GM12878 (cell line): ENCODE results near the gene TM4SF4. TPM values are rescaled to one million over a fixed set of nuclear protein-coding genes. Genes with fewer than 3 reads are reported as not detected.
A peak's percentile ranks its signal among the peaks of the same experiment; 100 is the strongest.

ENCODE experiments used
- CBX3 ChIP-seq: fragments of 200-600 bp; sonication (generic); IDR thresholded peaks from 2 replicates; pipeline ENCODE4 v1.6.1; 2016; ENCODE audit warnings: low read depth, borderline replicate concordance
- CREM ChIP-seq: IDR thresholded peaks from 2 replicates; pipeline ENCODE4 v1.6.1; 2014; ENCODE audit warnings: antibody characterized with exemption, low read depth
- FOS ChIP-seq: IDR thresholded peaks from 3 replicates; pipeline ENCODE4 v1.6.1; 2011; ENCODE audit warnings: borderline replicate concordance; ENCODE audit not compliant: insufficient read length; ENCODE audit errors: extremely low read depth
- IKZF1 ChIP-seq: fragments of 450-650 bp; conservative IDR thresholded peaks from 2 replicates; pipeline ENCODE4 v1.6.1; 2017; ENCODE audit warnings: antibody characterized with exemption, mild to moderate bottlenecking
- KLF5 ChIP-seq: fragments of 450-650 bp; IDR thresholded peaks from 2 replicates; pipeline ENCODE4 v1.6.1; 2014; ENCODE audit warnings: mild to moderate bottlenecking; ENCODE audit not compliant: partially characterized antibody
- MTA2 ChIP-seq: fragments of 450-650 bp; IDR thresholded peaks from 2 replicates; pipeline ENCODE4 v1.6.1; 2016; ENCODE audit warnings: low read depth, mild to moderate bottlenecking, moderate library complexity
- MYB ChIP-seq: fragments of 150-350 bp; IDR thresholded peaks from 2 replicates; pipeline ENCODE4 v1.6.1; 2014; ENCODE audit warnings: mild to moderate bottlenecking, low read depth, low read length, borderline replicate concordance
- MYC ChIP-seq: IDR thresholded peaks from 2 replicates; pipeline ENCODE4 v1.6.1; 2011; ENCODE audit warnings: mild to moderate bottlenecking, low read length, moderate library complexity, inconsistent platforms; ENCODE audit not compliant: insufficient read depth, insufficient replicate concordance, insufficient read length, severe bottlenecking
- NR2F1 ChIP-seq: fragments of 450-650 bp; conservative IDR thresholded peaks from 2 replicates; pipeline ENCODE4 v1.6.1; 2017; ENCODE audit warnings: mild to moderate bottlenecking
- RB1 ChIP-seq: fragments of 450-650 bp; formaldehyde crosslinking; IDR thresholded peaks from 2 replicates; pipeline ENCODE4 v1.6.1; 2017; ENCODE audit warnings: mild to moderate bottlenecking, borderline replicate concordance
- RELA ChIP-seq: fragments of 450-650 bp; IDR thresholded peaks from 2 replicates; pipeline ENCODE4 v1.8.0; 2014; ENCODE audit warnings: borderline replicate concordance; ENCODE audit not compliant: partially characterized antibody
- SIN3A ChIP-seq: IDR thresholded peaks from 2 replicates; pipeline ENCODE4 v1.6.1; 2012; ENCODE audit warnings: low read depth, low read length, improper control_type of control experiment
- SIX5 ChIP-seq: IDR thresholded peaks from 2 replicates; pipeline ENCODE4 v1.6.1; 2011; ENCODE audit warnings: mild to moderate bottlenecking, low read depth, low read length, moderate library complexity; ENCODE audit not compliant: severe bottlenecking
- SMAD5 ChIP-seq: IDR thresholded peaks from 2 replicates; pipeline ENCODE4 v1.6.1; 2016; ENCODE audit warnings: antibody characterized with exemption, low read depth
- SRF ChIP-seq, 2 experiments: IDR thresholded peaks; 2 replicates each; pipeline ENCODE4 v1.6.1; 2011; ENCODE audit warnings: low read depth in 2 of 2, low read length in 2 of 2, mild to moderate bottlenecking in 1 of 2, moderate library complexity in 1 of 2
- SUZ12 ChIP-seq: fragments of 200-600 bp; sonication (generic); IDR thresholded peaks from one replicate; pipeline ENCODE4 v1.6.1; 2018; ENCODE audit warnings: antibody characterized with exemption, mild to moderate bottlenecking; ENCODE audit not compliant: unreplicated experiment
- TBL1XR1 ChIP-seq: IDR thresholded peaks from 2 replicates; pipeline ENCODE4 v1.6.1; 2012; ENCODE audit warnings: low read depth, low read length, improper control_type of control experiment
- TCF3 ChIP-seq: IDR thresholded peaks from 2 replicates; pipeline ENCODE4 v1.6.1; 2012; ENCODE audit warnings: low read depth, mild to moderate bottlenecking, low read length, borderline replicate concordance; ENCODE audit not compliant: insufficient read depth
- ZNF207 ChIP-seq: fragments of 450-650 bp; IDR thresholded peaks from 2 replicates; pipeline ENCODE4 v1.6.1; 2014; ENCODE audit warnings: antibody characterized with exemption, mild to moderate bottlenecking, borderline replicate concordance
- ZNF384 ChIP-seq: IDR thresholded peaks from 2 replicates; pipeline ENCODE4 v1.6.1; 2012; ENCODE audit warnings: low read depth, mild to moderate bottlenecking, low read length, improper control_type of control experiment, borderline replicate concordance
- ZSCAN29 ChIP-seq: fragments of 450-650 bp; IDR thresholded peaks from 2 replicates; pipeline ENCODE4 v1.6.1; 2017; ENCODE audit warnings: mild to moderate bottlenecking, moderate library complexity
- ZZZ3 ChIP-seq: IDR thresholded peaks from 2 replicates; pipeline ENCODE4 v1.6.1; 2011; ENCODE audit warnings: low read depth; ENCODE audit not compliant: control insufficient read depth, insufficient read length
- polyA plus RNA-seq, 11 experiments: library from polyadenylated mRNA; depleted of rRNA in 4 of 11; unstranded in 6 of 11; stranded (reverse) in 5 of 11; fragments of >200 nt; fragmentation: Nextera tagmentation in 4 of 11; fragmentation: Illumina TruSeq in 1 of 11; extraction: Ambion mirVana in 4 of 11; extraction: Trizol in 1 of 11; gene quantifications; 1 replicate in 1 of 11; 2 replicates in 10 of 11; pipeline versions ENCODE4 v1.2.1 to v1.2.3, GENCODE V29; 2011 to 2016; ENCODE audit warnings: inconsistent platforms in 2 of 11, missing spikeins in 2 of 11, low read depth in 1 of 11
- total RNA-seq, 4 experiments: library from RNA; depleted of rRNA in 3 of 4; stranded (reverse); fragments of >200 nt in 3 of 4; fragmentation: Illumina TruSeq in 1 of 4; extraction: Trizol in 1 of 4; gene quantifications; 2 replicates each; pipeline versions ENCODE4 v1.2.1 to v1.2.3, GENCODE V29; 2013 to 2021
- TF ChIP-seq, protein P1 (sequence below): IDR thresholded peaks from 2 replicates; pipeline ENCODE4 v1.6.1; 2011; ENCODE audit warnings: low read depth, mild to moderate bottlenecking, low read length, moderate library complexity, borderline replicate concordance; ENCODE audit errors: extremely low read depth
- TF ChIP-seq, protein P2 (sequence below): fragments of 450-650 bp; IDR thresholded peaks from 2 replicates; pipeline ENCODE4 v1.6.1; 2018; ENCODE audit warnings: borderline replicate concordance, mild to moderate bottlenecking; ENCODE audit not compliant: partially characterized antibody
- TF ChIP-seq, protein P3 (sequence below): fragments of 450-650 bp; IDR thresholded peaks from 2 replicates; pipeline ENCODE4 v1.6.1; 2017; ENCODE audit warnings: mild to moderate bottlenecking, moderate library complexity

Gene TM4SF4
- total and polyA plus RNA-seq, 10 of the 15 experiments (the other 5 are each of a cell fraction or from before 2014, with no cell fraction given): 0.06 to 1.3 TPM; not detected in 8

DNA sequence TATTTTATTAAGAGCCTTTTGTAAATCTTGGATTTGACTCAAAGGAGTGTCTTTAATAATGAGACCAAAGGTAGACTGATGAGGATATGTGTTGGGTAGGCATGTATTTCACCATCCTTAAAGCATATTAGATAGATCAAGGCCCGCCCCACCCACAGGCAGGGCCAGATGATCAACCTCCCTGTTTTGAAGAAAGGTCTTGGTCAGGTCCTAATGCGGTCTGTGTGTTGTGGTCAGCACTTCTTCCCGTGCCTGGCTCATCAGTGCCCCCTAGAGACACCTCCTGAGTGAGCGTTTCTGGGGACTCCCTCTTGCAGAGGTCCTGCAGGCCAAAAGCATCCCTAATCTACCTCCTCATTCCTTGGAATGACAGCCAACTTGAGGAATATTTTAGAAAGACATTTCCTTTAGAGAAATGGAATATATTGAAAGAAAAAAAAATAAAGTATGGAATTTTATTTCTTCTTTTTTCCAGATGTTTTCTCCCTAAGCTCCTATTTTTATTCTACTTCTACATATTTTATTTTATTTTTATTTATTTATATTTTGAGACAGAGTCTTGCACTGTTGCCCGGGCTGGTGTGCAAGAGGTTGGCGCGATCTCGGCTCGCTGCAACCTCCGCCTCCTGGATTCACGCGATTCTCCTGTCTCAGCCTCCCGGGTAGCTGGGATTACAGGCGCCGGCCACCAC lies 6.0 kb downstream of the TM4SF4 start (continued):
- TF ChIP-seq KLF5: no peak
- TF ChIP-seq CREM: no peak
- peak; percentile 86 for TF ChIP-seq NR2F1
- TF ChIP-seq SUZ12: no peak
- no peak for TF ChIP-seq CBX3
- TF ChIP-seq MYC: no peak
- TF ChIP-seq TCF3: no peak
- no peak for TF ChIP-seq MYB
- no peak for TF ChIP-seq FOS
- TF ChIP-seq ZNF384: no peak
- TF ChIP-seq ZNF207: no peak
- peak; percentile 64 for TF ChIP-seq RELA
- no peak for TF ChIP-seq SIX5
- TF ChIP-seq RB1: 0 out of 2 replicates have a peak, but pooled peaks have one; percentile 47
- TF ChIP-seq ZSCAN29: no peak
- TF ChIP-seq, protein P1, sequence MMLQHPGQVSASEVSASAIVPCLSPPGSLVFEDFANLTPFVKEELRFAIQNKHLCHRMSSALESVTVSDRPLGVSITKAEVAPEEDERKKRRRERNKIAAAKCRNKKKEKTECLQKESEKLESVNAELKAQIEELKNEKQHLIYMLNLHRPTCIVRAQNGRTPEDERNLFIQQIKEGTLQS: no peak
- TF ChIP-seq, protein P2, sequence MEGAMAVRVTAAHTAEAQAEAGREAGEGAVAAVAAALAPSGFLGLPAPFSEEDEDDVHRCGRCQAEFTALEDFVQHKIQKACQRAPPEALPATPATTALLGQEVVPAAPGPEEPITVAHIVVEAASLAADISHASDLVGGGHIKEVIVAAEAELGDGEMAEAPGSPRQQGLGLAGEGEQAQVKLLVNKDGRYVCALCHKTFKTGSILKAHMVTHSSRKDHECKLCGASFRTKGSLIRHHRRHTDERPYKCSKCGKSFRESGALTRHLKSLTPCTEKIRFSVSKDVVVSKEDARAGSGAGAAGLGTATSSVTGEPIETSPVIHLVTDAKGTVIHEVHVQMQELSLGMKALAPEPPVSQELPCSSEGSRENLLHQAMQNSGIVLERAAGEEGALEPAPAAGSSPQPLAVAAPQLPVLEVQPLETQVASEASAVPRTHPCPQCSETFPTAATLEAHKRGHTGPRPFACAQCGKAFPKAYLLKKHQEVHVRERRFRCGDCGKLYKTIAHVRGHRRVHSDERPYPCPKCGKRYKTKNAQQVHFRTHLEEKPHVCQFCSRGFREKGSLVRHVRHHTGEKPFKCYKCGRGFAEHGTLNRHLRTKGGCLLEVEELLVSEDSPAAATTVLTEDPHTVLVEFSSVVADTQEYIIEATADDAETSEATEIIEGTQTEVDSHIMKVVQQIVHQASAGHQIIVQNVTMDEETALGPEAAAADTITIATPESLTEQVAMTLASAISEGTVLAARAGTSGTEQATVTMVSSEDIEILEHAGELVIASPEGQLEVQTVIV: no peak
- TF ChIP-seq ZZZ3: no peak
- no peak for TF ChIP-seq SIN3A
- no peak for TF ChIP-seq TBL1XR1
- no peak for TF ChIP-seq SMAD5
- TF ChIP-seq, protein P3, sequence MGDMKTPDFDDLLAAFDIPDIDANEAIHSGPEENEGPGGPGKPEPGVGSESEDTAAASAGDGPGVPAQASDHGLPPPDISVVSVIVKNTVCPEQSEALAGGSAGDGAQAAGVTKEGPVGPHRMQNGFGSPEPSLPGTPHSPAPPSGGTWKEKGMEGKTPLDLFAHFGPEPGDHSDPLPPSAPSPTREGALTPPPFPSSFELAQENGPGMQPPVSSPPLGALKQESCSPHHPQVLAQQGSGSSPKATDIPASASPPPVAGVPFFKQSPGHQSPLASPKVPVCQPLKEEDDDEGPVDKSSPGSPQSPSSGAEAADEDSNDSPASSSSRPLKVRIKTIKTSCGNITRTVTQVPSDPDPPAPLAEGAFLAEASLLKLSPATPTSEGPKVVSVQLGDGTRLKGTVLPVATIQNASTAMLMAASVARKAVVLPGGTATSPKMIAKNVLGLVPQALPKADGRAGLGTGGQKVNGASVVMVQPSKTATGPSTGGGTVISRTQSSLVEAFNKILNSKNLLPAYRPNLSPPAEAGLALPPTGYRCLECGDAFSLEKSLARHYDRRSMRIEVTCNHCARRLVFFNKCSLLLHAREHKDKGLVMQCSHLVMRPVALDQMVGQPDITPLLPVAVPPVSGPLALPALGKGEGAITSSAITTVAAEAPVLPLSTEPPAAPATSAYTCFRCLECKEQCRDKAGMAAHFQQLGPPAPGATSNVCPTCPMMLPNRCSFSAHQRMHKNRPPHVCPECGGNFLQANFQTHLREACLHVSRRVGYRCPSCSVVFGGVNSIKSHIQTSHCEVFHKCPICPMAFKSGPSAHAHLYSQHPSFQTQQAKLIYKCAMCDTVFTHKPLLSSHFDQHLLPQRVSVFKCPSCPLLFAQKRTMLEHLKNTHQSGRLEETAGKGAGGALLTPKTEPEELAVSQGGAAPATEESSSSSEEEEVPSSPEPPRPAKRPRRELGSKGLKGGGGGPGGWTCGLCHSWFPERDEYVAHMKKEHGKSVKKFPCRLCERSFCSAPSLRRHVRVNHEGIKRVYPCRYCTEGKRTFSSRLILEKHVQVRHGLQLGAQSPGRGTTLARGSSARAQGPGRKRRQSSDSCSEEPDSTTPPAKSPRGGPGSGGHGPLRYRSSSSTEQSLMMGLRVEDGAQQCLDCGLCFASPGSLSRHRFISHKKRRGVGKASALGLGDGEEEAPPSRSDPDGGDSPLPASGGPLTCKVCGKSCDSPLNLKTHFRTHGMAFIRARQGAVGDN: no peak
- no peak for TF ChIP-seq MTA2
- no peak; the same call in 1 of the 2 replicates for TF ChIP-seq IKZF1
- no peak for TF ChIP-seq SRF (IDR thresholded peaks at IDR 0.05; ENCODE audit: low read depth in 2 of 2, low read length in 2 of 2)
